ENCODE data around the gene SACS. TPM values are rescaled to one million over a fixed set of nuclear protein-coding genes. Genes with fewer than 3 reads are reported as not detected.

The SACS gene
- total RNA-seq, 1 experiment from 2014 or later = 33.4 TPM

DNA sequence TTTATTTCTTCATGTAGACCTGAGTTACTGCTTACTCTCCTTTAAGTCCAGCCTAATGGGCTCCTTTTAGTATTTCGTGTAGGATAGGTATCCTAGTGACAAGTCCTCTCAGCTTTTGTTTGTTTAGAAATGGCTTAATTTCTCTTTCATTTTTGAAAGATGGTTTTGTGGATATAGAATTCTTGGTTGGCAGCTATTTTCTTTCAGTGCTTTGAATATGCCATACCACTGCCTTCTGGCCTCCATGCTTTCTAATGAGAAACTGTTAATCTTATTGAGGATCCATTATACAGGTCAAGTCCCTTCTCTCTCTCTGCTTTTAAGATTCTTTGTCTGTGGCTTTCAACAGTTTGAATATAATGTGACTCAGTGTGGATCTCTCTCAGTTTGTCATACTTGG is 46.8 kb upstream of the SACS start:
- H3K9me3 ChIP-seq (ENCODE audit: control insufficient read depth in 1 of 2, insufficient read depth in 1 of 2, low read depth in 1 of 2, low read length in 2 of 2) = 0 out of 4 replicates have a peak, but pooled peaks cover 0 to 4% of the 10 kb centered on the region in 2 experiments

GRCh38 chr13:23477101-23477500 is 43.6 kb upstream of the SACS start:
- BruUV-seq (replicated peaks) = no TSS peak
- Histone ChIP-seq H3K9me2 (ENCODE audit: insufficient read depth) (no peaks in the 10 kb centered on the region), H4K20me1 (ENCODE audit: insufficient read depth) (no peaks in the 10 kb centered on the region), H3K79me2 (ENCODE audit: insufficient read depth, low read length) (no peaks in the 10 kb centered on the region), H3K27ac (ENCODE audit: low read depth, low read length) (no peak overlapping the region), H2AFZ (ENCODE audit: low read depth, low read length, poor library complexity, severe bottlenecking) (no peak overlapping the region), H3K9me3 (ENCODE audit: control insufficient read depth in 1 of 2, insufficient read depth in 1 of 2, low read depth in 1 of 2, low read length in 2 of 2) (0 out of 4 replicates have a peak, but pooled peaks cover 0 to 4% of the 10 kb centered on the region in 2 experiments), H3K4me2 (ENCODE audit: low read length) (no peak overlapping the region), H3K4me1 (ENCODE audit: control insufficient read depth in 1 of 2, insufficient read depth in 2 of 2, low read length in 2 of 2) (no peaks in the 10 kb centered on the region), H3K4me3 (replicated peaks in 1 of 2; ENCODE audit: low read depth in 1 of 2, low read length in 2 of 2) (no peak overlapping the region), H3K9ac (ENCODE audit: low read length) (no peak overlapping the region), H3K27me3 (ENCODE audit: insufficient read depth, low read length) (no peaks in the 10 kb centered on the region), H3K36me3 (ENCODE audit: control insufficient read depth in 1 of 2, insufficient read depth in 2 of 2, low read length in 2 of 2) (no peaks in the 10 kb centered on the region)
- no peak for DNase-seq (ENCODE audit: low read depth, low spot score)
- RAD21 ChIA-PET (ENCODE audit: low non-redundant PET in 1 of 2, low total read pairs in 2 of 2, uncharacterized antibody in 2 of 2, unreplicated experiment in 2 of 2) = no interaction called here
- TF ChIP-seq POLR2AphosphoS5 (IDR thresholded peaks at IDR 0.05; ENCODE audit: low read depth, low read length) (no peak), EZH2 (IDR thresholded peaks at IDR 0.05) (no peak), FOSL1 (IDR thresholded peaks at IDR 0.05; ENCODE audit: low read depth) (no peak), CTCF (IDR thresholded peaks at IDR 0.05 in 2 of 3, conservative IDR thresholded peaks at IDR 0.05 in 1 of 3; ENCODE audit: borderline replicate concordance in 1 of 3, insufficient read depth in 1 of 3, low read depth in 2 of 3, low read length in 2 of 3) (no peak)
- CTCF ChIA-PET = no interaction called here
- ATAC-seq = no peak
- intact Hi-C loops (cut with micrococcal nuclease) = no loop called here
- POLR2A ChIA-PET = no interaction called here

More for the DNA sequence above, 46.8 kb upstream of the SACS start:
- Histone ChIP-seq H3K4me2 (ENCODE audit: low read length) (no peak overlapping the region), H2AFZ (ENCODE audit: low read depth, low read length, poor library complexity, severe bottlenecking) (no peak overlapping the region), H3K4me3 (replicated peaks in 1 of 2; ENCODE audit: low read depth in 1 of 2, low read length in 2 of 2) (no peak overlapping the region), H3K9ac (ENCODE audit: low read length) (no peak overlapping the region), H4K20me1 (ENCODE audit: insufficient read depth) (no peaks in the 10 kb centered on the region), H3K4me1 (ENCODE audit: control insufficient read depth in 1 of 2, insufficient read depth in 2 of 2, low read length in 2 of 2) (no peaks in the 10 kb centered on the region), H3K79me2 (ENCODE audit: insufficient read depth, low read length) (no peaks in the 10 kb centered on the region), H3K9me2 (ENCODE audit: insufficient read depth) (no peaks in the 10 kb centered on the region), H3K27me3 (ENCODE audit: insufficient read depth, low read length) (no peaks in the 10 kb centered on the region), H3K36me3 (ENCODE audit: control insufficient read depth in 1 of 2, insufficient read depth in 2 of 2, low read length in 2 of 2) (no peaks in the 10 kb centered on the region), H3K27ac (ENCODE audit: low read depth, low read length) (no peak overlapping the region)
- ChIA-PET CTCF (no interaction called here), RAD21 (ENCODE audit: low non-redundant PET in 1 of 2, low total read pairs in 2 of 2, uncharacterized antibody in 2 of 2, unreplicated experiment in 2 of 2) (no interaction called here), POLR2A (no interaction called here)
- no TSS peak for BruUV-seq (replicated peaks)
- intact Hi-C loops (cut with micrococcal nuclease) = no loop called here
- no peak for DNase-seq (ENCODE audit: low read depth, low spot score)
- ATAC-seq = no peak
- TF ChIP-seq MAX (IDR thresholded peaks at IDR 0.05) = no peak
- no peak for TF ChIP-seq CEBPB (IDR thresholded peaks at IDR 0.05; ENCODE audit: low read depth)
- TF ChIP-seq POLR2AphosphoS5 (IDR thresholded peaks at IDR 0.05; ENCODE audit: low read depth, low read length) = no peak
- TF ChIP-seq, protein P1, sequence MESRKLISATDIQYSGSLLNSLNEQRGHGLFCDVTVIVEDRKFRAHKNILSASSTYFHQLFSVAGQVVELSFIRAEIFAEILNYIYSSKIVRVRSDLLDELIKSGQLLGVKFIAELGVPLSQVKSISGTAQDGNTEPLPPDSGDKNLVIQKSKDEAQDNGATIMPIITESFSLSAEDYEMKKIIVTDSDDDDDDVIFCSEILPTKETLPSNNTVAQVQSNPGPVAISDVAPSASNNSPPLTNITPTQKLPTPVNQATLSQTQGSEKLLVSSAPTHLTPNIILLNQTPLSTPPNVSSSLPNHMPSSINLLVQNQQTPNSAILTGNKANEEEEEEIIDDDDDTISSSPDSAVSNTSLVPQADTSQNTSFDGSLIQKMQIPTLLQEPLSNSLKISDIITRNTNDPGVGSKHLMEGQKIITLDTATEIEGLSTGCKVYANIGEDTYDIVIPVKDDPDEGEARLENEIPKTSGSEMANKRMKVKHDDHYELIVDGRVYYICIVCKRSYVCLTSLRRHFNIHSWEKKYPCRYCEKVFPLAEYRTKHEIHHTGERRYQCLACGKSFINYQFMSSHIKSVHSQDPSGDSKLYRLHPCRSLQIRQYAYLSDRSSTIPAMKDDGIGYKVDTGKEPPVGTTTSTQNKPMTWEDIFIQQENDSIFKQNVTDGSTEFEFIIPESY (IDR thresholded peaks at IDR 0.05; ENCODE audit: extremely low read depth, insufficient replicate concordance, low read length) = no peak
